RWPE2 (cell line): Measurements from ENCODE around the gene PDZRN4.
A peak's percentile ranks its signal among the peaks of the same experiment; 100 is the strongest.

ENCODE experiments used
- ATAC-seq: fragments of 200-7000 bp; cut with Tn5 transposase; 3 replicates; pipeline ENCODE4 v1.9.1; 2021; ENCODE audit warnings: low read depth
- DNase-seq: peaks from one replicate; pipeline ENCODE4 v3.0.0-alpha.2; 2020; ENCODE audit warnings: low spot score
- H3K27ac ChIP-seq: fragments of 450-650 bp; 2 replicates; pipeline ENCODE4 v1.5.1; 2017; ENCODE audit warnings: mild to moderate bottlenecking; ENCODE audit not compliant: poor library complexity, severe bottlenecking
- H3K27me3 ChIP-seq: fragments of 250-450 bp; sonication (Bioruptor Pico); 2 replicates; pipeline ENCODE4 v1.5.1; 2021; ENCODE audit warnings: mild to moderate bottlenecking, moderate library complexity; ENCODE audit not compliant: insufficient read depth, poor library complexity, severe bottlenecking
- H3K36me3 ChIP-seq: fragments of 250-450 bp; sonication (Bioruptor Pico); 2 replicates; pipeline ENCODE4 v1.5.1; 2020; ENCODE audit warnings: low read depth, mild to moderate bottlenecking, moderate library complexity
- H3K4me1 ChIP-seq: fragments of 250-450 bp; sonication (Bioruptor Pico); 2 replicates; pipeline ENCODE4 v1.5.1; 2021; ENCODE audit warnings: mild to moderate bottlenecking, moderate library complexity; ENCODE audit not compliant: insufficient read depth, poor library complexity, severe bottlenecking
- H3K4me3 ChIP-seq: fragments of 250-450 bp; sonication (Bioruptor Pico); 2 replicates; pipeline ENCODE4 v1.5.1; 2021; ENCODE audit warnings: mild to moderate bottlenecking, moderate library complexity; ENCODE audit not compliant: severe bottlenecking
- H3K9me3 ChIP-seq: fragments of 250-450 bp; sonication (Bioruptor Pico); 2 replicates; pipeline ENCODE4 v1.5.1; 2021; ENCODE audit warnings: mild to moderate bottlenecking, moderate library complexity; ENCODE audit not compliant: severe bottlenecking
- CTCF ChIP-seq: fragments of 450-650 bp; IDR thresholded peaks from one replicate; pipeline ENCODE4 v1.5.1; 2017; ENCODE audit warnings: mild to moderate bottlenecking, moderate library complexity; ENCODE audit not compliant: poor library complexity, severe bottlenecking

PDZRN4 gene

GRCh38 chr12:41563051-41563450 is 374.9 kb downstream of the PDZRN4 start:
- H3K27ac ChIP-seq, result no peak overlapping the region
- no peaks in the 10 kb centered on the region for H3K27me3 ChIP-seq
- H3K9me3 ChIP-seq, result no peaks in the 10 kb centered on the region
- ATAC-seq, result no peak
- H3K4me3 ChIP-seq, result no peak overlapping the region
- no peaks in the 10 kb centered on the region for H3K4me1 ChIP-seq
- no peak for TF ChIP-seq CTCF
- DNase-seq, result no peak
- no peaks in the 10 kb centered on the region for H3K36me3 ChIP-seq

GRCh38 chr12:41564816-41565215 is 376.7 kb downstream of the PDZRN4 start:
- no peaks in the 10 kb centered on the region for H3K36me3 ChIP-seq
- ATAC-seq (no peak), DNase-seq (no peak)
- H3K27ac ChIP-seq, result no peak overlapping the region
- no peaks in the 10 kb centered on the region for H3K27me3 ChIP-seq
- TF ChIP-seq CTCF, result peak; percentile 32
- no peaks in the 10 kb centered on the region for H3K4me1 ChIP-seq
- no peak overlapping the region for H3K4me3 ChIP-seq
- H3K9me3 ChIP-seq, result no peaks in the 10 kb centered on the region

GRCh38 chr12:41566703-41567102 is 378.6 kb downstream of the PDZRN4 start:
- no peak for TF ChIP-seq CTCF
- Histone ChIP-seq H3K27ac (no peak overlapping the region), H3K9me3 (no peaks in the 10 kb centered on the region), H3K4me3 (no peak overlapping the region), H3K27me3 (no peaks in the 10 kb centered on the region), H3K4me1 (no peaks in the 10 kb centered on the region), H3K36me3 (no peaks in the 10 kb centered on the region)
- DNase-seq, result no peak
- ATAC-seq, result no peak

GRCh38 chr12:41573445-41573844 is 385.3 kb downstream of the PDZRN4 start:
- DNase-seq (no peak), ATAC-seq (no peak)
- no peak overlapping the region for H3K27ac ChIP-seq
- H3K9me3 ChIP-seq, result no peaks in the 10 kb centered on the region
- TF ChIP-seq CTCF, result no peak
- H3K27me3 ChIP-seq, result no peaks in the 10 kb centered on the region
- no peaks in the 10 kb centered on the region for H3K36me3 ChIP-seq
- no peak overlapping the region for H3K4me3 ChIP-seq
- H3K4me1 ChIP-seq, result no peaks in the 10 kb centered on the region

- Histone ChIP-seq H3K4me3 (no peak overlapping the region), H3K27me3 (no peaks in the 10 kb centered on the region), H3K27ac (no peak overlapping the region), H3K4me1 (no peaks in the 10 kb centered on the region), H3K36me3 (no peaks in the 10 kb centered on the region), H3K9me3 (no peaks in the 10 kb centered on the region)
- no peak for TF ChIP-seq CTCF
- ATAC-seq (no peak), DNase-seq (no peak)
Measured at GRCh38 chr12:41576925-41577324, 388.8 kb downstream of the PDZRN4 start.
